ENCODE data around the gene SATB1. TPM values are rescaled to one million over a fixed set of nuclear protein-coding genes. Genes with fewer than 3 reads are reported as not detected.

The SATB1 gene
- 0.07 to 0.14 TPM in 2 of 5 replicates, not detected in the others for total RNA-seq (2022; extraction: Qiagen RNA extraction)

GRCh38 chr3:18424729-18425640 is at the start of gene SATB1:
TSS of gene SATB1 (minus strand) at chr3:18425339. CDS start at chr3:18420967, 4,372 bp downstream.

